Stimulated activated CD8-positive, alpha-beta memory T cell treated with anti-CD3 and anti-CD28 coated beads, Interleukin-15, amount 100 ng/mL, for 24 hours (primary cell): Measurements from ENCODE around the gene MTG2.

Experiments
- DNase-seq: peaks from one replicate; pipeline ENCODE4 v3.0.0-alpha.2; 2020; ENCODE audit warnings: low read depth

The MTG2 gene

GRCh38 chr20:62222266-62222850, 39.5 kb downstream of the MTG2 start:
- DNase-seq = no peak

- DNase-seq = no peak
Observed at GRCh38 chr20:62222972-62223371, 40.1 kb downstream of the MTG2 start.

- DNase-seq = no peak
Observed at GRCh38 chr20:62223571-62223970, 40.7 kb downstream of the MTG2 start.

- no peak for DNase-seq
Observed at GRCh38 chr20:62224113-62224855, 41.5 kb downstream of the MTG2 start.

GRCh38 chr20:62225026-62225425, 42.2 kb downstream of the MTG2 start:
- DNase-seq = no peak

- no peak for DNase-seq
Observed at GRCh38 chr20:62225820-62226635, 43.2 kb downstream of the MTG2 start.

- no peak for DNase-seq
Observed at GRCh38 chr20:62226707-62227590, 44.1 kb downstream of the MTG2 start.

- DNase-seq = no peak
Observed at GRCh38 chr20:62227591-62227976, 44.8 kb downstream of the MTG2 start.

GRCh38 chr20:62227977-62228958, 45.4 kb downstream of the MTG2 start:
- no peak for DNase-seq

- DNase-seq = no peak
Observed at GRCh38 chr20:62228982-62229545, 46.2 kb downstream of the MTG2 start.

- no peak for DNase-seq
Observed at GRCh38 chr20:62229667-62230066, 46.8 kb downstream of the MTG2 start.

GRCh38 chr20:62230276-62230675, 47.4 kb downstream of the MTG2 start:
- no peak for DNase-seq

GRCh38 chr20:62230696-62231095, 47.9 kb downstream of the MTG2 start:
- DNase-seq = no peak

- DNase-seq = no peak
Observed at GRCh38 chr20:62231292-62231691, 48.5 kb downstream of the MTG2 start.

- no peak for DNase-seq
Observed at GRCh38 chr20:62232194-62232593, 49.4 kb downstream of the MTG2 start.

GRCh38 chr20:62232770-62233645, 50.2 kb downstream of the MTG2 start:
- DNase-seq = no peak

- no peak for DNase-seq
Observed at GRCh38 chr20:62233684-62234083, 50.9 kb downstream of the MTG2 start.

GRCh38 chr20:62234339-62234738, 51.5 kb downstream of the MTG2 start:
- no peak for DNase-seq

GRCh38 chr20:62235001-62235776, 52.4 kb downstream of the MTG2 start:
- no peak for DNase-seq
